ENCODE data around the gene ING4.

DNA sequence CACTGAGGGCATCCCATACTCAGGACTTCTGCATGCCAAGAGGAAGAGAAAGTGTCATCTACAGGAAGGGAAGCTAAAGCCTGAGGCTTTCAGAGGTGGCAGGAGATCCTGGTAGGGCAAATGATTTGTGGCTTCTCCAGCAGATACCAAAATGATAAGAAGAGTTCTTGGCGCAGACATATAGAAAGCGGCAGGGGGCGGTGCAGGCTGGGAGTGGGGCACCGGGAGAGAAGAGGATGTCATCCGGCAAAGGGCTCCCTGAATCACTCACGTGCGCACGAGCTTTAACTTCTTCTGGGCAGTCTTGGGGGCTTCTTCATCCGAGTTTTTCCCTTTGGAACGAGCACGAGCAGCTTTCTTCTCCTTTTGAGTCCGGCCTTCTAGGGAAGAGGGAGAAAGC, 10.5 kb downstream of the ING4 start:
- TF ChIP-seq CTCF (conservative IDR thresholded peaks at IDR 0.05; ENCODE audit: low read length) = no peak
- no peak for TF ChIP-seq EZH2phosphoT487 (IDR thresholded peaks at IDR 0.05; ENCODE audit: borderline replicate concordance)

Data from Loucy (cell line).